Astrocyte (in vitro differentiated cells and primary cell): ENCODE measurements around the gene CITED1. TPM values are rescaled to one million over a fixed set of nuclear protein-coding genes. Genes with fewer than 3 reads are reported as not detected.

Experiments
- DNase-seq: peaks from one replicate; pipeline ENCODE4 v3.0.0-alpha.2; 2010; ENCODE audit warnings: low read depth
- FAIRE-seq: peaks from 2 replicates; lab custom pipeline; 2011; peaks lifted over from hg19 to GRCh38; lab: Jason Lieb, UNC
- H2AFZ ChIP-seq: 2 replicates; pipeline ENCODE4 v1.6.0; 2012; ENCODE audit warnings: low read depth, low read length, inconsistent platforms
- H3K27ac ChIP-seq: 2 replicates; pipeline ENCODE4 v1.5.1; 2011; ENCODE audit warnings: low read depth, low read length, inconsistent platforms
- H3K27me3 ChIP-seq: 2 replicates; pipeline ENCODE4 v1.6.0; 2011; ENCODE audit warnings: low read length, inconsistent platforms; ENCODE audit not compliant: insufficient read depth
- H3K36me3 ChIP-seq: 2 replicates; pipeline ENCODE4 v1.5.1; 2011; ENCODE audit warnings: low read length, inconsistent platforms; ENCODE audit not compliant: insufficient read depth
- H3K4me1 ChIP-seq: 2 replicates; pipeline ENCODE4 v1.5.1; 2011; ENCODE audit warnings: low read length, inconsistent platforms; ENCODE audit not compliant: insufficient read depth
- H3K4me2 ChIP-seq: 2 replicates; pipeline ENCODE4 v1.6.0; 2012; ENCODE audit warnings: low read length, inconsistent platforms
- H3K4me3 ChIP-seq: 2 replicates; pipeline ENCODE4 v1.5.1; 2011; ENCODE audit warnings: low read depth, mild to moderate bottlenecking, low read length, inconsistent platforms; ENCODE audit not compliant: insufficient read depth
- H3K79me2 ChIP-seq: 2 replicates; pipeline ENCODE4 v1.6.0; 2012; ENCODE audit warnings: mild to moderate bottlenecking, low read length, inconsistent platforms; ENCODE audit not compliant: insufficient read depth
- H3K9ac ChIP-seq: 2 replicates; pipeline ENCODE4 v1.6.0; 2012; ENCODE audit warnings: mild to moderate bottlenecking, low read length, inconsistent platforms
- H3K9me3 ChIP-seq: 2 replicates; pipeline ENCODE4 v1.5.1; 2012; ENCODE audit warnings: low read depth, mild to moderate bottlenecking, low read length, inconsistent platforms; ENCODE audit not compliant: insufficient read depth
- H4K20me1 ChIP-seq: 2 replicates; pipeline ENCODE4 v1.6.0; 2012; ENCODE audit warnings: low read length, inconsistent platforms; ENCODE audit not compliant: insufficient read depth
- H3K27ac Mint-ChIP-seq: one replicate; pipeline ENCODE4 v1.8.0; 2021; ENCODE audit warnings: mild to moderate bottlenecking, mixed read lengths; ENCODE audit not compliant: unreplicated experiment
- H3K27me3 Mint-ChIP-seq: one replicate; pipeline ENCODE4 v1.8.0; 2021; ENCODE audit warnings: low read depth, mixed read lengths; ENCODE audit not compliant: unreplicated experiment
- H3K36me3 Mint-ChIP-seq: one replicate; pipeline ENCODE4 v1.8.0; 2021; ENCODE audit warnings: low read depth, mixed read lengths; ENCODE audit not compliant: unreplicated experiment
- H3K4me1 Mint-ChIP-seq: one replicate; pipeline ENCODE4 v1.8.0; 2021; ENCODE audit warnings: low read depth, mixed read lengths; ENCODE audit not compliant: unreplicated experiment
- H3K4me3 Mint-ChIP-seq: one replicate; pipeline ENCODE4 v1.8.0; 2021; ENCODE audit warnings: mild to moderate bottlenecking, moderate library complexity, mixed read lengths; ENCODE audit not compliant: unreplicated experiment
- H3K9me3 Mint-ChIP-seq: one replicate; pipeline ENCODE4 v1.8.0; 2021; ENCODE audit warnings: mild to moderate bottlenecking, mixed read lengths; ENCODE audit not compliant: unreplicated experiment
- CTCF ChIP-seq: IDR thresholded peaks from 2 replicates; pipeline ENCODE4 v1.5.1; 2011; ENCODE audit warnings: low read depth, mild to moderate bottlenecking, inconsistent platforms, low read length, moderate library complexity; ENCODE audit not compliant: insufficient read depth
- EZH2 ChIP-seq: IDR thresholded peaks from 2 replicates; pipeline ENCODE4 v1.6.1; 2012; ENCODE audit warnings: mild to moderate bottlenecking, low read length, inconsistent platforms; ENCODE audit not compliant: insufficient read depth
- total RNA-seq: library from RNA; stranded (reverse); gene quantifications from 2 replicates; pipeline ENCODE4 v1.2.1, GENCODE V29; 2021

The CITED1 gene
- total RNA-seq, 1 donor from 2014 or later = not detected

GRCh38 chrX:72309297-72310071 is 3.8 kb upstream of the CITED1 start:
- Mint-ChIP-seq H3K36me3 (no peaks in the 10 kb centered on the region), H3K4me1 (no peaks in the 10 kb centered on the region), H3K9me3 (no peaks in the 10 kb centered on the region), H3K27ac (no peak overlapping the region), H3K4me3 (no peak overlapping the region), H3K27me3 (peaks cover 29% of the 10 kb centered on the region)
- Histone ChIP-seq H3K9ac (no peak overlapping the region), H3K9me3 (no peaks in the 10 kb centered on the region), H3K27ac (no peak overlapping the region), H3K4me3 (peak overlapping the region; percentile 35), H3K4me2 (peak overlapping the region; percentile 82), H3K79me2 (no peaks in the 10 kb centered on the region), H3K27me3 (peaks cover 27% of the 10 kb centered on the region), H3K36me3 (no peaks in the 10 kb centered on the region), H3K4me1 (peaks cover 16% of the 10 kb centered on the region), H2AFZ (peak overlapping the region; percentile 73), H4K20me1 (no peaks in the 10 kb centered on the region)
- no peak for TF ChIP-seq CTCF
- no peak for TF ChIP-seq EZH2
- FAIRE-seq (peak; percentile 17), DNase-seq (no peak)

GRCh38 chrX:72308566-72309296 is 3.0 kb upstream of the CITED1 start:
- H3K9me3 Mint-ChIP-seq = no peaks in the 10 kb centered on the region
- Histone ChIP-seq H3K79me2 (no peaks in the 10 kb centered on the region), H3K36me3 (no peaks in the 10 kb centered on the region), H3K4me2 (peak overlapping the region; percentile 82), H3K4me1 (peaks cover 16% of the 10 kb centered on the region), H3K27me3 (peaks cover 35% of the 10 kb centered on the region), H3K9ac (no peak overlapping the region), H3K27ac (no peak overlapping the region), H3K4me3 (peak overlapping the region; percentile 35), H2AFZ (peak overlapping the region; percentile 73), H3K9me3 (no peaks in the 10 kb centered on the region), H4K20me1 (no peaks in the 10 kb centered on the region)
- no peaks in the 10 kb centered on the region for H3K36me3 Mint-ChIP-seq
- TF ChIP-seq EZH2 (peak; percentile 11), CTCF (no peak)
- H3K4me1 Mint-ChIP-seq = no peaks in the 10 kb centered on the region
- H3K4me3 Mint-ChIP-seq = no peak overlapping the region
- peak; percentile 57 for DNase-seq
- FAIRE-seq = peak; percentile 67
- no peak overlapping the region for H3K27ac Mint-ChIP-seq
- H3K27me3 Mint-ChIP-seq = peaks cover 36% of the 10 kb centered on the region
